NCI-H2196 (cell line): ENCODE data around the gene COX4I2.
A peak's percentile ranks its signal among the peaks of the same experiment; 100 is the strongest.

Experiments
- DNase-seq: peaks from one replicate; lab custom pipeline; 2025; ENCODE audit not compliant: unreplicated experiment; lab: John Stamatoyannopoulos, UW

COX4I2 gene

GRCh38 chr20:31675828-31676608 is 38.3 kb downstream of the COX4I2 start:
- no peak for DNase-seq

DNA sequence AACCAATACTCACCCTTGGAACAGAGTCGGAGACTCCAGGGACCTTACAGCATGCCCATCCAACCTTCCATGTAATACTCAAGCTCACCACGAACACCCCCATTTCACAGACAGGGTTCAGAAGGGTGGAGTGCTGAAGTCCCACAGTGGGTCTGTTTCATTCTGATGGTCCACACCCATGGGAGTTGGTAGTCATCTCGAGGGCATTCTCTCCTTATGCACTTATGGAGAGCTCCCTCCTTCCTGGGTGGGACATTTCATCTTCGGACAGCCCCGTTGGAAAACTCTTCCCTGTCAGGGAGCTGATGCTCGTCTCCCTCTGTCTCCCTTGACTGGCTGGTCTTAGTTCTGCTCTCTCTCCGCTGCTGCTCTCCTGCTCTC is 38.9 kb downstream of the COX4I2 start:
- DNase-seq = no peak

- DNase-seq = no peak
Observed at GRCh38 chr20:31677553-31678260, 40.0 kb downstream of the COX4I2 start.

DNA sequence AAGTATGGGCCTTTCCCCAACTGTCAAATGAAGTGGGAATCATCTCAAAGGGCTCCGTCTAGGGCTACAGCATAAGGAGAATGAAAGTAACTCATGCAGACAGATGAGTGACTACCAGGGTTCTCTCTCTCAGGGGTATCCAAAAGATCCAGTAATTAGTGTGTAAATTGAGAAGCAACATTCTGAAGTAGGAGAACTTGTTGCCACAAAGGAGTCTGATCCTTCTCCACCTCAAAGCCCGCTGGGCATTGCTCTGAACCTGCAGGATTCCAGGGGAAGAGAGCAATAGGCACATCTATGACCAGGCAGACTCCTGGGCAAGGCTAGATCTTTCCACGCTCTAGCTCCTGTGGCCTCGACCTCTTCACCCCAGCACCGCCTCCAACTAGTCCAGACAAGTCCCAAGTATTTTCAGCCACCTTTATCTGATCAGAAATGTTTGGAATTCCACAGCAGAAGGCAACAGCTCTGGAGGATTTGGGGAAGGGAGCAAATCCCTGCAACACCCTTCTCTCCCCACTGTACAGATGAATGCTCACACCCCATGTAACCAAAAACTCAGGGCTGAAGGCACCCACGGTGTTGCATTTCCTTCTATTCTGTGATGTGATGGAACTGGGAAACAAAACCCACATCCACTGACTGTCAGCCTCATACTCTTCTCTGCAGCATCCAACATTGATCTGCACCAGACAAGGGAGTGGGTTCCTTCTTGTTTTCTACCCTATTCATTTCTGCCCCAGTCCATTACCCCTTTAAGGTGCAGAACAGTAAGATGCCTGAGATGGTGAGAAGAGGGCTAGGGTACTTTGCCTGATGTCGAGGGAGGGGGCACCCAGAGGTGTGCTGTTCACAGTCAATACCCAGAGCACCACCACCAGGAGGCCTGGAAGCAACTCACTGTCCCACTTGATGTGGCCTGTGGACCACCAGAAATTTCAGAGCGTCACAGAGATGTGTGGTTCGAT is 41.0 kb downstream of the COX4I2 start:
- DNase-seq = no peak

- DNase-seq = no peak
Observed at GRCh38 chr20:31679357-31680285, 41.9 kb downstream of the COX4I2 start.

DNA sequence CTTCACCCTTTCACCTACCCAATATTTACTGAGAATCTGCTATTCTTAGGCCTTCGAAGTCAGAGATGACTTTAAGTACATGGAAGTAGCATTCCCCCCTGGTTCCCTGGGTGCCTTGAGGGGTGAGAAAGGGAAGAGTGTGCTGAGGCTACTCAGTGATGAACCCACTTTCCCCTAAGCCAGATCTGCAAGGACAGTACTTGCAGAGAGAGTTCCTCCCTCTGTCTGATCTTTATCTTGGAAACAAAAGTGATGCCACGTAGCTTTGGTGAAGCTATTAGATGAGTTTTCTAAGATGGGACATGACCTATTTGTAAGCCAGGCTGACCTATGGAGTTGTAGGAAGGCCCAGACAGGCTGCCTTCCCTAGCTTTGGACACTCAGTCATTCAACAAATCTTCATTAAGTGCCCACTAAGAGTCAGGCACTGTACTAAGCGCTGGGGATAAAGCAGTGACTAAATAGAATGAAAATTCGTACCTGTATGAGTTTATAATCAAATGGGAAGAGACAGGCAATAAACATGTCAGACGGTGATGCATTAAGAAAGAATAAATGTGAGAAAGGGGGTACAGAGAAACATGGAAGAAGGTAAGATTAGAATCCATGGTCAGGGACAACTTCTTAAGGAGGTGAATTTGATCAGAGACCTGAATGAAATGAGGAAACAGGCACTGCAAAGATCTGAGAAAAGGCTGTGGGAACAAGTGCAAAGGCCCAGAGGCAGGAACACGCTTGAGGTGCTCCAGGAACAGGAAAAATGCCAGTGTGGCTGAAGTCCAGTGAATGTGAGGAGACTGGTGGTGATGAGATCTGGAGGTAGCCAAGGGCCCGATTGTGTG is 42.8 kb downstream of the COX4I2 start:
- DNase-seq = no peak

GRCh38 chr20:31681128-31681727 is 43.5 kb downstream of the COX4I2 start:
- no peak for DNase-seq

GRCh38 chr20:31681769-31682168 is 44.1 kb downstream of the COX4I2 start:
- DNase-seq = no peak

- no peak for DNase-seq
Observed at GRCh38 chr20:31682352-31682751, 44.6 kb downstream of the COX4I2 start.

GRCh38 chr20:31682927-31683326 is 45.2 kb downstream of the COX4I2 start:
- DNase-seq = no peak

- DNase-seq = peak; percentile 80
Observed at GRCh38 chr20:31684153-31685015, 46.7 kb downstream of the COX4I2 start.

GRCh38 chr20:31685853-31686643 is 48.3 kb downstream of the COX4I2 start:
- no peak for DNase-seq

DNA sequence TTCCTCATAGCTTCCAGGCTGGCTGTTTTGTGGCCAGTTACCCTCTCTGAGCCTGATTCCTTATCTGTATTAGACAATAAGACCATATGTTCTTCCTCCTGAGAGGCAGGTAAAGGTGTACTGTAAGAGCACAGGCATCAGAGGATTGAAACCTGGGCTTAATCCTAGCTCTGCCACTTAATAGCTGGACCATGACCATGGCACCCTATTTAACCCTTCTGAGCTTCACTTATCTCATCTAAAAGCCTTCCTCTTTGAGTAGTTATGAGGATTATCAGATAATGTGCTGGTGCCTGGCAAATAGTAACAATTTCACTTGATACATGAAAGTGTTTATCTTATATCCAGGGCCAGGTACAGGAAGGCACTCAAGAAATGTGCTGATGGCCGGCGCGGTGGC is 50.1 kb downstream of the COX4I2 start:
- DNase-seq = no peak

- no peak for DNase-seq
Observed at GRCh38 chr20:31689141-31689540, 51.4 kb downstream of the COX4I2 start.

DNA sequence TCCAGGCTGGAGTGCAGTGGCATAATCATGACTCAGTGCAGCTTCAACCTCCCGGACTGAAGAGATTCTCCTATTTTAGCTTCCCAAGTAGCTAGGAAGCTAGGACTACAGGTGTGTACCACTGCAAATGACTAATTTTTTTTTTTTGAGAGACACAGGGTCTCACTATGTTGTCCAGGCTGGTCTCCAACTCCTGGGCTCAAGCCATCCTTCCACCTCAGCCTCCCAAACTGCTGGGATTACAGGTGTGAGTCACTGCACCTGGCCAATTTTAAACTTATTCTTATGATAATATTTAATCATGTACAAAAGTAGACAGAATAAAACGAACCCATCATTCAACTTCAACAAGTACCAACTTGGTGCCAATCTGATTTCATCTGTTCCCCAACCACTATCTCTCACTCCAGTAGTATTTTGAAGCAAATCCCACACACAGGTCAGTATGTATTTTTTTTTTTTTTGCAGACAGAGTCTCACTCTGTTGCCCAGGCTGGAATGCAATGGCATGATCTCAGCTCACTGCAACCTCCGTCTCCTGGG is 52.5 kb downstream of the COX4I2 start:
- DNase-seq = no peak

GRCh38 chr20:31691646-31692275 is 54.0 kb downstream of the COX4I2 start:
- DNase-seq = no peak

- no peak for DNase-seq
Observed at GRCh38 chr20:31693402-31693801, 55.7 kb downstream of the COX4I2 start.
